ENCODE measurements around the gene DYNLT4.
"Not testable (repeated sequence)": the region's sequence is repeated elsewhere in the genome, so short reads cannot be mapped to it uniquely, and the experiment has no call there.

Gene DYNLT4, protein sequence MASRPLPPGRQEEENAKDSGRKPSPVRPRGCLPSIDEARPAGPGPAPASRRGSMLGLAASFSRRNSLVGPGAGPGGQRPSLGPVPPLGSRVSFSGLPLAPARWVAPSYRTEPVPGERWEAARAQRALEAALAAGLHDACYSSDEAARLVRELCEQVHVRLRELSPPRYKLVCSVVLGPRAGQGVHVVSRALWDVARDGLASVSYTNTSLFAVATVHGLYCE

DNA sequence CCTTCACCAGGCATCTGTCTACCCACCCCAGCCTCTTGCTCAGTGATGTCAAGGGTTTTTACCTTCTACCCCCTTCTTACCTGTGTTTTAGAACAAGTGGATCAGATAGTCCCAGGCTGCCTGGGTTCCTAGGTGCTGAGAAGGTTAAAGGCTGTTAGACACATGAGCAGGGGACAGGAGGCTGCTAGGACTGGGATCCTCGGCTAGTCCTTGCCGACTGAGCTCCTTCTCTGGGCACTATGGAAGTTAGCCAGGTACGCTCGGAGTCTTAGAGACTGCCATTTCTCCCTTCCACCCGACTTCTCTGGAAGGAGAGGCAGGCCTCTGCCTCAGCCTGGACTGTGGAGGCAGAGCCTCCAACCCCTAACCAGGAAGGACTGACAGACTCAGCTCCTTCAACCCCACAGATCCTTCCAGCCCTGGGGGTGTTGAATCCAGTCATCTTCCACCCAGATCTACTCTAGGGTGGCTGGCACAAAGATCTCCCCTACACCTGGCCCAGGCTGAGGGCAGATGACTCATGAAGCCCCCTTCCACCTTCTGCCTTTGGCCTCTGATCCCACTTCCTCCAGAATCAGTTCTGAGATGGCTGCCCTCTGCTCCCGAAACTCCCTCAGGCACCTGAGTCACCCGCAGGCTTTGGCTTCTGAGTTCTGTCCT lies at the start of gene DYNLT4:
Gene DYNLT4, minus strand, starts transcription at position 648 of the 660 bp plus-strand sequence. CDS start 683 bp downstream, outside the sequence.
- no peak for DNase-seq (ENCODE audit: low spot score)

DNA sequence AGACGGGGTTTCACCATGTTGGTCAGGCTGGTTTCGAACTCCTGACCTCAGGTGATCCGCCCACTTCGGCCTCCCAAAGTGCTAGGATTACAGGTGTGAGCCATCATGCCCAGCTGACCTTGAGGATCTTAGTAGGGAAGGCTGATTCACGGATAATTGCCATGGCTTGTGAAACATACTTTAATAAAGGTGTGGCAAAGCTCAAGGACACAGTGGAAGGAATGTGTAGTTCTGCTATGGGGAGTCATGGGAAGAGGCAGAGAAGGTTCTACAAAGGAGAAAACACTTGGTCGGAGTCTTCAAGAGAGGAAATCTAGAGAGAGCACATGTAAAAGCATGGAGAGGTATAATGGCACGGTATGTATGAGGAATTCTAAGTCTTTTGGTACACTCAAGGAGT lies 48.6 kb upstream of the DYNLT4 start:
- no peak for DNase-seq (ENCODE audit: low spot score)

DNA sequence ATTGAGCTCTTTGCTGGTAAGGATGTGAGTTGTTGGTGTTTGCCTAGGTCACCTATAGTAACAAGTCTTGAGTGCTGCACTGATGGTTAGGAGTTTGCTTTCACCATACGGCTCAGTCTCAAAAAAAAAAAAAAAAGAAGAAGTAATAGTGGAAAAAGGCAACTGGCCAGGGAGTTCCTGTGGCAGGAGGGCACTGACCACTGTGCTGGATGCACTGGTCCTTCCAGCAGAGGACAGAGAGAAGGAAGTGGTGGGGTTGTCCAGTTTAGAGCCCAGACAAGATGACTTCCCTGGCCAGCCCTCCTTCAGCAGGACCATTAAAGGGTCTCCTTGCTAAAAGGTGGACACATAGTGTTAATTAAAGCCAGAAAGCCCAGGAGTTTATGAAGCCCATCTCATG lies 47.8 kb upstream of the DYNLT4 start:
- no peak for DNase-seq (ENCODE audit: low spot score)

DNA sequence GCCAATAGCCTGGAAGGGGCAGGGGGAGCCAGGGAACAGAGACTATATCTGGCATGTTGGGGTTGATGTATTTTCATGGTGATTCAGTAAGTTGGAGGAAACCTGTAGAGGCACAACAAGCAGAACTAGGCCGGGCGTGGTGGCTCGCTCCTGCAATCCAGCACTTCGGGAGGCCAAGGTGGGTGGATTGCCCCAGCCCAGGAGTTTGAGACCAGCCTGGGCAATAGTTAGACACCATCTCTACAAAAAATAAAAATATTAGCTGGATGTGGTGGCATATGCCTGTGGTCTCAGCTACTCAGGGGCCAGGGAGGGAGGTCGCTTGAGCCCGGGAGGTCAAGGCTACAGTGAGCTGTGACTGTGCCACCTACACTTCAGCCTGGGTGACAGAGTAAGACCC lies 46.0 kb upstream of the DYNLT4 start:
- DNase-seq (ENCODE audit: low spot score): no peak

DNA sequence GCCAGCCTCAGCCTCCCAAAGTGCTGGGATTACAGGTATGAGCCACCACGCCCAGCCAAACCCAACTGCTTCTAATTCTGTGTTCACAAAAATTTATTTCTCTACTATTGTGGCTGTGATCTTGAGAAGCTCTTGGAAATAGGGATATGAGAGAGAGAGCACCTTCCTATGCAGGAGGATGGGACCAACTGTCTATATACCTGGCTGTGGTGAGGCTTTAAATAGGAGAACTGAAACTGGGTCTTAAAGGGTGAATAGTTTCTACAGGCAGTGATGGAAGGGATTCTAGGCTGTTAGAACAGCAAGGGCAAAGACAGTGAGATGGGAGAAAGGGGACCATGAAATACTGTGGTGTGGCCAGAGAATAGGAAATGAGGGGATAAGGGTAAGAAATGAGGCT lies 44.2 kb upstream of the DYNLT4 start:
- DNase-seq (ENCODE audit: low spot score): no peak

DNA sequence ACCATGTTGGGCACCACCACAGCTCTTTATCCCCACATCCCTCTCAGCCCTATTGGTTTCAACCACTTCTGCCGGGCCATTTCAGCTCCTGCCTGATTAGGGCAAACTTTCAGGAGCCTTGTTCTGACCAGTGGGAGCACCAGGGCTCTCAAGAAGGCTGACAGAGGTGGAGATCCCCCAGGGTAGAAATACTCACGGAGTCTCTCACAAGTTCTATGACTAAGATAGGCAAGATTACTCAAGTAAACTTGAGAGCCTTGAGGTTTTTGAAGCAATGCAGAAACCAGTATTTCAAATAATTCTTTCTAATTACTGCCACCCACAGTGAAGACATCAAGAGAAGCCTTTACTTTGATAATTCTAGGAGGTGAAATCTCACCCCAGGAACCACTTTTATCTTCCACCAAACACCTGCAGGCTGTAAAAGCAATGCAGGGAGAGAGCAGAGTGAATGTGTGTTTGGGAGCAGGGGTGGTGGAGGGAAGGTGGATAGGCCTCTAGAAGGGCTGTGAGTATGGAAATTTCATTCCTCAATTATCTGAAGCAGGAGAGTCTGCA lies 42.5 kb upstream of the DYNLT4 start:
- DNase-seq (ENCODE audit: low spot score): no peak

DNA sequence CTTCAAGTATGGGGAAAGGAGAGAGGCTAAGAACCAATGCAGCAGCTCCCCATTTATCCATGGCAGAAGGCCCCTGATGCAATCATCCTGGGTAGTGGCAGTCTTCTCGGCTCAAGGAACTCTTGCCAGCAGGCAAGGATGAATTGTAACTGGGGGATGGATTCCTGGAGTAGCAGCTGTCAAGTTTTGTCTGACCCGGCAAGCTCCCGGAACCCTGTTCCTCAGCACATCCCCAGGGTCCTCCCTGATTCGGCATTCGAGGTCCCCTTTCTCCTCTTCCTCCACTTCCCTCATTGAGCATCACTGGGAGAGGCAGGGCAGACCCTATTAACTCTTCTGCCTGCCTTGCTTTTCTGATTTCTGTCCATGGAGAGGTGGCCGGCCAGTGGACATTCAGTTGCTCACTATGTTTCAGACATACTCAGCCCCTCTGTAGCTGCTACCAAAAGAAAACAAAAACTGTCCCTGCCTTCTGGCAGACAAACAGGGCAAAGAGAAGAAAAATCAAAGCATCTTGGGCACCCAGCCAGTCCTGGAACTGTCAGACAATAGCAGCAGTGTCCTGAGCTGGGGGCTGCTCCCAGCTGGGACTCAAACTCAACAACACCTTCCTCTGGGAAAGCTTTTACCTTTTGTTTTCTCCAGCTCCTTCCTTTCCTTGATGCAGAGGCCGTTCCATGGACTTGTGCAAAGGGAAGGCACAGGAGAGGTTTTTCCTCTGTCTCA lies 41.5 kb upstream of the DYNLT4 start:
- DNase-seq (ENCODE audit: low spot score): no peak

DNA sequence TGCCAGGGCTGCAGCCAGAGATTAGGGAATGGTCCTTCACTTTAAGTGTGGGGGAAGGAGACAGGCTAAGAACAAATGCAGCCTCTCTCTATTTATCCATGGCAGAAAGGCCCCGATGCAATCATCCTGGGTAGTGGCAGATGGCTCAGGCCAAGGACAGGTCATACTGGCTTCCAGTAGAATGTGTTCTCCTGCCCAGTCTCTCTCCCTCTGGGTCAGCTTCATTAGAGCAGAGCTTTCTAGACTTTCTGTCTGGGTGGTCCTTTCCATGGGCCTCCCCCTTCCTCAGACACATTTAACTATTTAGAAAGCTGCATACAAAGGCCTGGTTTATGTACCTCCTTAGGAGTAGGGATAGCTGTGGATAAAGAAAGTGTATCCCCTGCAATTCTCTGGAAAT lies 40.7 kb upstream of the DYNLT4 start:
- DNase-seq (ENCODE audit: low spot score): no peak

DNA sequence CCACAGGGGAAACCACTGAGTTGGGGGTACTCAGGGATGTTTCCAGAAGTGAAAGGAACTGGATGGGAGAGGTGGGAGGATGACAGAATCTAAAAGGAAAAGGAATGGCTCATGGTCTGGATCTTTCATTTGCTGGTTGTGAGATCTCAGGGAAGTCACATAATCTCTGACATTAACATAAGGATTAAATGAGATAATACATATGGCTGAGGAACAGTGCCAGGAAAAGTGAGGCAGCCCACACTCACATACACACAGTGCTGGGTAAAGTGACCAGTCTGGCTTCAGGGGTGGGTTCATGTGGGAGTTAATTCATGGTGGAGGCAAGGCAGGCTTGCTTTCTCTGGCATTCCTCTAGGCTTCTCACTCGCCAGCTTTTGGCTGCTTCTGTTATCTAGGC lies 39.8 kb upstream of the DYNLT4 start:
- no peak for DNase-seq (ENCODE audit: low spot score)

DNA sequence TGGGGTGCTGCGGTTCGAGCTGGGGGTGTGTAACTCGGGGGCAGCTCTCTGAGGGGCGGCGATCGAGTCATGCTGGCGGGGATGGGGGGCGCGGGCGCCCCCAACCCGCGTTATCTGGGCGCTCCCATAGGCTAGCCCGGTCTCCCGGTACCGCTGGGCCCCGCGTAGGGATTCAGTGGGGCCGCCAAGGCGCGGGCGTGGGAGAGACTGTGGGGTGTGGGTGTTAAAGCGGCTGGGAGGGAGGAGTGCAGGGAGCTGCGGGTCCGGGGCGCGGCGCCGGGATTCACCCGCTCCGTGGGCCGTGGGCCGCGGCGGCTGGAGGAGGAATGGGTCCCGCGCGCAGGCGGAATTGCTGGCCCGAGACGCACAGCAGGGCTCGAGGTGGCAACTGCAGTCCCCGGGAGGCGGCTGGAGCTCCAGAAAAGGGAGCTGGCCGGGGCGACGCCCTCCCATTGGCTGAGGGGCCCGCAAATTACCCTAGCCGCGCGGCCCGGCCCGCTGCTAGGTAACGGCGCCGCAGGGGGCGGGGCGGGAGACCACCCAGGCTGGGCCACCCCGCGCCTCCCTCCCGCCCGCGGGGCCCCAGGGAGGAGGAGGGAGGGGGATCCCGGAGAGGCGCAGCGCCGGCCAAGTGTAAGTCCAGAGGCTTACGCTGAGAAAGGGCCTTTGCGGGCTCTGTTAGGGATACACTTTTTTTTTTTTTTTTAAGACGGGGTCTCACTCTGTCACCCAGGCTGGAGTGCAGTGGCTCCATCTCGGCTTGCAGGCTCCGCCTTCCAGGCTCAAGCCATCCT lies 35.9 kb upstream of the DYNLT4 start, which contains the start of gene PTCH2:
Gene PTCH2, minus strand, starts transcription at position 392 of the 794 bp plus-strand sequence. Its CDS starts 321 bp downstream, at position 71.
- DNase-seq (ENCODE audit: low spot score): no peak

DNA sequence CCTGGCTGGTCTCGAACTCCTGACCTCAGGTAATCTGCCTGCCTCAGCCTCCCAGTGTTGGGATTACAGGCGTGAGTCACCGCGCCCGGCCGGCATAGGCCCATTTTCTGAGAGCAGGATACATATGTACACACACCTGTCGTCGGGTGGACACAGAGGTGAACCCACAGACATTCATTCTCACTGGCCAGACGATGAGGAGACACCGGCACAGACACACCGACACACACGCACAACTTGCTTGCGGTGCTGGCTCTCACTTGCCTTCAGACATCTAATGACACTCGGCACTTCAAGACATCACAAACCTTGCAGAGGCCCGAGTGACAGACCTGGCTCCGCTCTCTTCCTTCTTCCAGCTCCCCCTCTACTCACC lies 35.3 kb upstream of the DYNLT4 start:
- DNase-seq (ENCODE audit: low spot score): no peak

DNA sequence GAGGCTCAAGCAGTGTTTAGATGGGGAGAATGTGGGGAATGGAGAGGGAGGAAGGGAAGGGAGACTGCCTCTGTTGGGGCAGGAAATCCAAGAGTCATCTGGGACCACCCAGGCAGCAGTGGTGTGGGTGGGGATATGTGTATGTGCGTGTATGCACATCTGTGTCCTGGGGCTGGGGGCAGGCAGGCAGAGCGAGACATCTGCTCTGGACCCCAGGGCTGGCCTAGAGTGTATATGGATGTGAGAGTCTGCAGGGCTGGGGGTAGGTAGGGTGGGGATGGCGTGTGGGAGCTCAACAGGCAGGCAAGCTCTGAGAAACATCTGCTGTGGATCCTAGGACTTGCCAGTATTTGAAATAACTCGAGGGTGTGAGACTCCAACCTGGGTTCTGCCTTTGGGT lies 32.4 kb upstream of the DYNLT4 start:
- DNase-seq (ENCODE audit: low spot score): no peak

DNA sequence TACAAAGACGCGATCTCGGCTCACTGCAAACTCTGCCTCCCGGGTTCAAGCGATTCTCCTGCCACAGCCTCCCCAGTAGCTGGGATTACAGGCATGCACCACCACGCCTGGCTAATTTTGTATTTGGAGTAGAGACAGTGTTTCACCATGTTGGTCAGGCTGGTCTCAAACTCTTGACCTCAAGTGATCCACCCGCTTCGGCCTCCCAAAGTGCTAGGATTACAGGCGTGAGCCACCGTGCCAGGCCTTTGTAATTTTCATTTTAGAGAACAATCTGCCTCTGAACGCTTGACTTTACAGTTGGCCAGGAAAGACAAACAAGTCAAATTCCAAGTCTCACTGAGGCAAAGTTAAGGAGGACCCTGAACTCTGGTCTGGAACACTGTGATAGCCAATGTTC lies 31.1 kb upstream of the DYNLT4 start:
- DNase-seq (ENCODE audit: low spot score): not testable (repeated sequence)

DNA sequence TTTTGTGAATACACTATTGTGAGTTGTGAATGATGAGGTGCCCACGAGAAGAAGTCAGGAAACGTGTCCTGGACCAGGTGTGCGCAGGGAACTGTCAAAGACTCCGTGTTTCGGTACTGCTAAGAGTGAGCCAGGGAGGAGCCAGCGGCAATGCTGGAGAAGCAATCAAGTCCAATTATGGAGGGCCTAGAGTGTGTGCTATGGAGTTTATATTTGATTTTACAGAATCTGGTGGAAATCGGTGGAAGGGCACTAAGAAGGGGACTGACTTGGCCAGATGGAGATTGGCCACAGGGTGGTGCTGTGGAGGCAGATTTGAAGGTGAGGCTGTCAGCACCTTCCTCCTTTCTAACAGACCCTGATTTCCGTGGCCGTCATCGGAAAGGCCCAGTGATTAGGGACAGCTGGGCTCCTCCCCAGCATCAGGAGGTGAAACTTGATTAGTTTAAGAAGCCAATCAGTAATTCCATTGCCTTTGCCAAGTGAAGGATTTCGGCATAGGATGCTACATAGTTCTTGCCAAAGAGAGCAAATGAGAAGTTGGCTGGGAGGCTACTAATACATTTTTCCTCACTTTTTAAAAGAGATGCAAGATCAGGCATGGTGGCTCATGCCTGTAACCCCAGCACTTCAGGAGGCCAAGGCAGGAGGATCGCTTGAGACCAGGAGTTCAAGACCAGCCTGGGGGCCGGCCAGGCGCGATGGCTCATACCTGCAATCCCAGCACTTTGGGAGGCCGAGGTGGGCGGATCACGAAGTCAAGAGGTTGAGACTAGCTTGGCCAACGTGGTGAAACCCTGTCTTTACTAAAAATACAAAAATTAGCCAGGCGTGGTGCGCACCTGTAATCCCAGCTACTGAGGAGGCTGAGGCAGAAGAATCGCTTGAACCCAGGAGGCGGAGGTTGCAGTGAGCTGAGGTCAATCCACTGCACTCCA lies 28.9 kb upstream of the DYNLT4 start:
- DNase-seq (ENCODE audit: low spot score): peak; percentile 59

DNA sequence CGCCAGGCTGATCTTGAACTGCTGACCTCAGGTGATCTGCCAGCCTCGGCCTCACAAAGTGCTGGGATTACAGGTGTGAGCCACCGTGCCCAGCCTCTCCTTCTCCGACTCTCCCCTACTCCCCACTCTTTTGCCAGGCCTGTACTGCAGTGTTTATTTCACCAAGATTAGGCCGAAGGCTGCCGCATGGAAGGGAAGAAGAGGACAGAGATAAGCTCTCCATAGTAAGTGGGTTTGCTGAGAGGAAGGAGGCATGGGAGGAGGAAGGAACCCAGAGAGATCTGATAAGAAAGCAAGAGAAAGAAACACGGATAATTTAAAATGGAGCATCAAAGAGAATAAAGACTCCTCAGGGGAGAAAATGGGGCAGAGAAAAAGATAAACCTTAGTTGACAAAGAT lies 27.2 kb upstream of the DYNLT4 start:
- no peak for DNase-seq (ENCODE audit: low spot score)

DNA sequence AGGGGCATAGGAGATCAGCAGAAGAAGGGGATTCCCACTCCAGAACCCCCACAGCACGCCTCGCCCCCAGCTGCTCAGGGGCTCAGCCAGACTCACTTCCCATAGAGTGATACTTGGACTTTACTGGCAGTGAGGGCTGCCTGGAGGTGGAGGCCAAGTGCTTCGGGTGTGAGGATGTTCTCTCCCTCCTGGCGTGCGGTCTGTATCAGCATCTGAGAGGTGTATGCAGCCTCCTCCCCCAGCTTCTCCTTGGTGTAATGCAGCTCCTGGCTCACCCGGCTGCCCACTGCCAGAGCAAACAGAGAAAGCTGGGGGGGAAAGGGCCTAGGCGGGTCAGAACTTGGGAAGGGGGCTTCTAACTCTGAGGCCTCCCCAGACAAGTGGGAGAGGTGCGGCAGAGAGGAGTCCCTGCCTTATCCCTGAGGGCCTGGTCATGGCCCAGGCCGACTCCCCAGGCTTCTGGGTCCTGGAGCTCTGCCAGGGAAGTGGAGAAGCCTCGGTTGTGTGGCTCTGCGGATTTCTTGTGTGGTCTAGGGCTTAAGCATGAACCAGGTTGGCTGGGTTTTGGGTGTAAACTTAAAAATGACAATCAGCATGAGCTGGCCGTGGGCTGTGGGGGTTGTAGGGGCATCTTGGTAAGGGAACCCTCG lies 25.0 kb upstream of the DYNLT4 start:
- no peak for DNase-seq (ENCODE audit: low spot score)

DNA sequence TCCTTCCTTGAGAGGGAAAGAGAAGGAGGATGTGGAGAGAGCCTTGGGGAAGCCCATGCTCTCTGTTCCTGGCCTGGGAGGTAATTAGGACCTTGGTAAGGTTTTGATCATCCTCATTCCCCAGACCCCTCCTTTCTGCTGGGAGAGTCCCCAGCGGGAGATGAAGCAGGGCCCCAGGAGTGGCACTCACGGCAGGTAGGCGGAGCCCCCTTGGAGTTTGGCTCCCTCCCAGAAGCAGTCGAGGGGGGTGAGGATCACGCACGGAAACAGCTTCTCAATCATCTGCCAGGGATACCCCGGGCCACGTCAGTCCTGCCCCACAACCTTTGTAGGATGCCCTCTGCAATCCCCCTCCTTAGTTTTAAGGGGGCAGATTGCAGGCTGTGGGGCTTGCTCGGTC lies 24.4 kb upstream of the DYNLT4 start:
- DNase-seq (ENCODE audit: low spot score): no peak

DNA sequence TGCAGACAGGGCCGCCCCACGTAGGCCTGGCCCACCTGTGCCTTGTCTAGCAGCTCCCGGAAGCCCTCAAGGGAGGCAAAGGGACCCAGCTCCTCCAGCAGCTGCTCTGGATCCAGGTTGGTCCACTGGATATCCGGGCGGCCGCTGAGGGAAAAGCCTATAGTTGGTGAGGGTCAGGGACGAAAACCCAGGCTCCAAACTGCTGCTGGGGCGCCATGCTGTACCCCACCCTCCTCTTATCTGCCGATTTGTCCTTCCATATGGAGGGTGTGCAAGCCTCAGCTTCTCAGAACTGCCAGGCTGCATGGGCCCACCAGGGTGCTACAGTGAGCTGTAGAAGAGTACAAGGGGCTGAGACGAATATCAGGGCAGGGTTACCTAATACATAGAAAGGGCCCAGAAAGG lies 23.8 kb upstream of the DYNLT4 start:
- DNase-seq (ENCODE audit: low spot score): no peak

DNA sequence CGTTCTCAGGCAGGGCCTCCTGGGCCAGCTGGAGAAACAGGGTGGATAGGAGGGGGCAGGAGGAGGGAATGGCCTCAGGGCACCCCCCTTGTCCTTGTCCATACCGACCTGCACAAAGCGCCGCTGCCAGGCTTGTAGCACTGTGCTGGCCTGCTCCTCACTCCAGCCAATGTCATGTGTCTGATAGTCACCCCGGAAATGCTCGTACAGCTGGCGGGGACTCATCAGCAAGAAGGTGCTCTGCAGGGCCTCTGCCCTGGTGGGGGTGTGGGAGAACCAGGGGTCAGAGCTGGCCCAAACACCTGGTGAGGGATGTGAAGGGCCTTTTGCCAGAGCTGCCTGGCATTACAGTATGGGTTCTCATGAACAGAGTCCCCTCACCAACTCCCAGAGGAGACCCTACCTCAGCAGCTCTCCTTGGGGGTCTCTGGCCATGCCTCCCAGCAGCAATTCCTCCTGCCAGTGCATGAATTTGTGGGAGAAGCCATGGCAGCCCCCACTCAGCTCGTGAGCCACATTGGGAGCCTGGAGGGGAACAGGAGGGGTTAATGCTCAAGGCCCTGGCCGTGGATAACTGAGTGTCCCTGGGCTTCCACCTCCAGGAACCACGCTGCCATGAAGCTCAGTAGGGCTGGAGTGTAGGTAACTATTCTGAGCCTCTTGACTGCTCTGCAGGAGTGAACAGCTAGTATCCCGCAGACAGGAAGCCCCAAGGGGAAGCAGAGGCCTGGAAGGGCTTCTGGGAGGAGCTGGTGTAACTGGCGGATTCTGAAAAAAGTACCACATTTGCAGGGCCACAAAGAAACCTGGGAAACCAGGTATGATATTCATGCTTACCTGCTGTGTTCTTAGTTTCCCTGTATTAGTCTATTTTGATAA lies 22.6 kb upstream of the DYNLT4 start:
- no peak for DNase-seq (ENCODE audit: low spot score)

All from putamen (tissue), 1 donor.